KOPT-K1 (cell line): ENCODE data around the gene GLIS2.
A peak's percentile ranks its signal among the peaks of the same experiment; 100 is the strongest.

Experiments used
- H3K27ac ChIP-seq: fragments of 200-600 bp; sonication (generic); 2 replicates; pipeline ENCODE4 v1.5.1; 2016; ENCODE audit warnings: antibody characterized with exemption, mild to moderate bottlenecking, low read depth, low read length; ENCODE audit not compliant: poor library complexity, severe bottlenecking
- H3K36me3 ChIP-seq: fragments of 200-600 bp; sonication (generic); 2 replicates; pipeline ENCODE4 v1.5.1; 2017; ENCODE audit warnings: antibody characterized with exemption, mild to moderate bottlenecking, low read length, moderate library complexity; ENCODE audit not compliant: insufficient read depth
- H3K9me3 ChIP-seq: fragments of 200-600 bp; sonication (generic); 2 replicates; pipeline ENCODE4 v1.5.1; 2017; ENCODE audit warnings: antibody characterized with exemption, low read length, mild to moderate bottlenecking; ENCODE audit not compliant: insufficient read depth, poor library complexity, severe bottlenecking

The GLIS2 gene

GRCh38 chr16:4315186-4316107, at the start of gene GLIS2:
GLIS2 (plus strand) TSS chr16:4316067; CDS start chr16:4332281, 16,214 bp downstream.
- Histone ChIP-seq H3K27ac (no peak within 1 kb of the TSS), H3K9me3 (no peaks in the 10 kb centered on the region), H3K36me3 (no peaks in the 10 kb centered on the region)

GRCh38 chr16:4266372-4266771, 49.5 kb upstream of the GLIS2 start:
- no peaks in the 10 kb centered on the region for H3K9me3 ChIP-seq
- peaks cover 37% of the 10 kb centered on the region for H3K36me3 ChIP-seq
- no peak overlapping the region for H3K27ac ChIP-seq

GRCh38 chr16:4270091-4270490, 45.8 kb upstream of the GLIS2 start:
- H3K9me3 ChIP-seq: no peaks in the 10 kb centered on the region
- H3K27ac ChIP-seq: peak overlapping the region; percentile 97
- H3K36me3 ChIP-seq: peaks cover 17% of the 10 kb centered on the region; the same call in 1 of the 2 replicates

- peaks cover 17% of the 10 kb centered on the region; the same call in 1 of the 2 replicates for H3K36me3 ChIP-seq
- no peaks in the 10 kb centered on the region for H3K9me3 ChIP-seq
- H3K27ac ChIP-seq: peak overlapping the region; percentile 97
Measured at GRCh38 chr16:4270595-4270994, 45.3 kb upstream of the GLIS2 start.

- H3K9me3 ChIP-seq: no peaks in the 10 kb centered on the region
- H3K27ac ChIP-seq: peak overlapping the region; percentile 97
- peaks cover 17% of the 10 kb centered on the region; the same call in 1 of the 2 replicates for H3K36me3 ChIP-seq
Measured at GRCh38 chr16:4271176-4272113, 44.4 kb upstream of the GLIS2 start.

- Histone ChIP-seq H3K27ac (peak overlapping the region; percentile 97), H3K9me3 (no peaks in the 10 kb centered on the region), H3K36me3 (peaks cover 9% of the 10 kb centered on the region; the same call in 1 of the 2 replicates)
Measured at GRCh38 chr16:4272114-4272956, 43.5 kb upstream of the GLIS2 start.

GRCh38 chr16:4273858-4274311, 42.0 kb upstream of the GLIS2 start:
- Histone ChIP-seq H3K27ac (peak overlapping the region; percentile 97), H3K36me3 (no peaks in the 10 kb centered on the region)

GRCh38 chr16:4275861-4276260, 40.0 kb upstream of the GLIS2 start:
- H3K36me3 ChIP-seq: no peaks in the 10 kb centered on the region
- no peak overlapping the region for H3K27ac ChIP-seq
- H3K9me3 ChIP-seq: no peaks in the 10 kb centered on the region

More at GRCh38 chr16:4273858-4274311, 42.0 kb upstream of the GLIS2 start:
- H3K9me3 ChIP-seq: no peaks in the 10 kb centered on the region

- no peak overlapping the region for H3K27ac ChIP-seq
- H3K9me3 ChIP-seq: no peaks in the 10 kb centered on the region
- no peaks in the 10 kb centered on the region for H3K36me3 ChIP-seq
Measured at GRCh38 chr16:4277987-4278513, 37.8 kb upstream of the GLIS2 start.

- no peak overlapping the region for H3K27ac ChIP-seq
- no peaks in the 10 kb centered on the region for H3K36me3 ChIP-seq
Measured at GRCh38 chr16:4280625-4281024, 35.2 kb upstream of the GLIS2 start.

GRCh38 chr16:4283441-4283840, 32.4 kb upstream of the GLIS2 start:
- Histone ChIP-seq H3K27ac (no peak overlapping the region), H3K9me3 (no peaks in the 10 kb centered on the region), H3K36me3 (no peaks in the 10 kb centered on the region)

More at GRCh38 chr16:4280625-4281024, 35.2 kb upstream of the GLIS2 start:
- H3K9me3 ChIP-seq: no peaks in the 10 kb centered on the region

- Histone ChIP-seq H3K27ac (no peak overlapping the region), H3K9me3 (no peaks in the 10 kb centered on the region), H3K36me3 (no peaks in the 10 kb centered on the region)
Measured at GRCh38 chr16:4283939-4284338, 31.9 kb upstream of the GLIS2 start.

- no peak overlapping the region for H3K27ac ChIP-seq
- H3K9me3 ChIP-seq: no peaks in the 10 kb centered on the region
- no peaks in the 10 kb centered on the region for H3K36me3 ChIP-seq
Measured at GRCh38 chr16:4285167-4285566, 30.7 kb upstream of the GLIS2 start.
